IPS-NIHi7 (cell line): ENCODE data around the gene SCYGR1.
A peak's percentile ranks its signal among the peaks of the same experiment; 100 is the strongest.
"Not testable (repeated sequence)": the region's sequence is repeated elsewhere in the genome, so short reads cannot be mapped to it uniquely, and the experiment has no call there.

Experiments
- DNase-seq: peaks from one replicate; pipeline ENCODE4 v3.0.0; 2012; ENCODE audit warnings: mixed read lengths; ENCODE audit errors: extremely low spot score

SCYGR1 gene

DNA sequence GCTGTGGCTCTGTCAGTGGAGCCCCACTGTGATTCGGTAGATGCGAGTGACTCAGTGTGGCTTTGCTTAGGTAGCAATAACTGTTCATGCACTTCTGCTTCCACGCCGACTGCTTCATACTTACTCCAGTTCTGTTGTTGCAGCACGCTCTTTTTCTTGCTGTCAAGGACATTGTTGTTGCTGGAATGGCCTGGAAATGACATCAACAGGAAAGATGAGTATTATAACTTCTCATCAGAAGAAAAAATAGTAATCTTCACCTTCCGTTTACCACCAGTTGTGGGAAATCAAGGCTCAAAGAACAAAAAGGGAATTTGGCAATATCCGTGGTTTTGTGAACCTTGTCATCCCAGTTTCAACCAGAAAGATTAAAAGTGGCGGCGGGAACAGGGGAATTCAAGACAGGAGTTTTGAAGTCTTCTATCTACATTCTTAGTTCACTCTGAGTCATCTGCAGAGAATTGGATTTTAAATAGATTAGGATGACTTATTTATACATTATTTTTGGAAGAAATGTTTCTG is 16.9 kb downstream of the SCYGR1 start:
- DNase-seq, result no peak

DNA sequence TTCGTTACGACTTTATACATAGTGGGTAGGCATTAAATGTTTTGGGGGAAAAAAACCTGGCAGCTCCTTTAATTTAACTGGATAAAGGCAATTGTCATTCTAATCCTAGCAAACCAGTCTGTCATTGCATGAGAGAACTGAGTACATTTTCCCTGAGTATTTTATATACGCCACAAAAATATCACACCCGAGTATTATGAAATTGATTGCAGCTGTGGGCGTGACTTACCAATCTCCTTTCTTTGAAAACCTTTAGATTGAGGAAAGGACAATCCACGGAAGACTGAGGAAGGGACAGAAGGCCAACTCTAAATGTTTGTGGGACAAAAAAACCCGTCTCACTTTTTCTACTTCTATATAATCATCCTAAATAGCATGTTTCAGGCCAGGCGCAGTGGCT is 17.7 kb downstream of the SCYGR1 start:
- DNase-seq, result no peak

- no peak for DNase-seq
Measured at GRCh38 chr2:227368574-227368973, 19.2 kb downstream of the SCYGR1 start.

- DNase-seq, result no peak
Measured at GRCh38 chr2:227367427-227367795, 20.3 kb downstream of the SCYGR1 start.

GRCh38 chr2:227366769-227367426 is 20.9 kb downstream of the SCYGR1 start:
- DNase-seq, result no peak

DNA sequence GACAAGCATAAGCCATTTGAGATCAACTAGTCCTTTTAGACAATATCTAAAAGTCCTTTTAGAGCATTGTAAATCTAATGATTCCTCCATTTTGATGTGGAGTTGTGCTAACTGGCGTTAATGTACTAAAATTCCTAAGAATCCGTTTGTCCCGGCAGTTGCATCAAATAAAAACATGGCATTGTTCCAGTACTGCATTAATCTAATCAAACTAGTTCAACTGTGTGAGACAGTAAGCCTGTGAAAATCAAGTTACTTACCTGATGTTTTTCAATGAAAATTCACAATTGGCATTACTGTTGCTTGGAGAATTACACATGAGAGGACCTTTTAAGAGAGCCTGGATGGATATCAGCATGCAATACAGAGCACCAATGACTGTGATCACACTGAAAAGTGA is 21.9 kb downstream of the SCYGR1 start:
- no peak for DNase-seq

DNA sequence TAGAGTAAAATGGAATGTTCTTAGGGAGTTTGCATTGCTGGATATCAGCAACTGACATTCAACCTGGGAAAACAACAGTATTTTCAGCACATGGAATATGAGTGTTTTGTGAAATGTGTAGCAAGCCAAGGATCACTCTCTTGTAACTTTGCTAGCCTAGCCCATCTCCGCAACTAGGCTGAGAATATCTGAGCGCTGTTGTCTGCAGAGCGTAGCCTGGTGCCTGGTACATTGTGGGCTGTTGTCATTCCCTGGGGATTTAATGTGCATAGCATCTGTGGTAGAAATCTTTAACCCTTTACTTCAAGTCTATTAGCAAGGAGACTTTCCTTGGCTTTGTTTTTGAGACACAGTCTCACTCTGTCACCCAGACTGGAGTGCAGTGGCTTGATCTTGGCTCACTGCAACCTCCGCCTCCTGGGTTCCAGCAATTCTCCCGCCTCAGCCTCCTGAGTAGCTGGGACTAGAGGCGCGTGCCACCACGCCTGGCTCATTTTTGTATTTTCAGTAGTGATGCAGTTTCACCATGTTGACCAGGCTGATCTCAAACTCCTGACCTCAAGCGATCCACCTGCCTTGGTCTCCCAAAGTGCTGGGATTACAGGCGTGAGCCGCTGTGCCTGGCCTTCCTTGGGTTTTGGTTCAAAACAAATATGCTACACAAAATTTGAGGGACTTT is 23.0 kb downstream of the SCYGR1 start:
- not testable (repeated sequence) for DNase-seq

GRCh38 chr2:227363756-227364155 is 24.0 kb downstream of the SCYGR1 start:
- peak; percentile 35 for DNase-seq

- no peak for DNase-seq
Measured at GRCh38 chr2:227360351-227360750, 27.4 kb downstream of the SCYGR1 start.

DNA sequence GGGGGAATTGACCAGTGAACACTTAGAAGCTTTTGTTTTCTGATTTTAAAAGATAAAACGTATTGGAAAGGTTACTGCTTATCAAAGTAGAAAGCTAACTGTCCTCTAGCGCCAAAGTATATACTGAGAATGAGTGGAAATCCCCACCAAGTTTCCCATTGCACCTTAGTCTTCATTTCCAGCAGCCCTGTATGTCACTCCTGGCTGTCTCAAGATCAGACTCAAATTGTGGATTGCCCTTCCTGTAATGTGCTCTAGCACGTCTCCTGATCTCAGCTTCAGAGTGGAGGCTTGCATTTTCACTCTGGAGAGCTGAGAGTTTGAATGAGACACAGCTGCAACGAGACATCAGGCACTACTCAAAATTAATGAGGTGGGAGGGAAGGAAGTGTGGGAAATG is 36.1 kb downstream of the SCYGR1 start:
- no peak for DNase-seq

DNA sequence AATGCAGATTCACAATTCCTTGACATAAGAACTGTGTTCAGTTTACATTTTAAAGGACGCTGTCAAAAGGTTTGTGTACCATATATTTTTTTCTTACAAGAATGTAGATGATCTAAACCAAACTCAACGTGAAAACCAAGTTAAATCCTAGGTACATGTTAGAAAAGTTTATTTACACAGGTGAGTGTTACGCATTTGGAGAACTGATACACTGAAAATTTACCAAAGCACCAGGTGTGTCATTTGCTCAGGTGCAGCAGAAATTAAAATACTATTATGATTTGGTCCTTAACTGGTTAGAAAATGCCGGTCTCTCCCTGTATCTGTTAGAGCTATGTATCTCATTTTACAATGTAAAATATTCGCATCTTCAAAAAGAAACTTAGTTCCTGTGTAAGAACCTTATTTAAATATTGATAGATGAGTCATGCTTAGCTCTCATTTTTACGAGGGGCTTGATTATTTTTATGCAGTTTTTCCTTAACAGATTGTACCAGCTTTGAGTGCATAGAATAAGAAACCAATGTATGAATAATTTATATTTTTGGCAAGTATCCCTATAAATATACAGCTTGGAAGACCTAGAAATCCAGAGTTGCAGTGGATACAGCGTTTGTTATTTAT is 37.6 kb downstream of the SCYGR1 start:
- DNase-seq, result no peak

DNA sequence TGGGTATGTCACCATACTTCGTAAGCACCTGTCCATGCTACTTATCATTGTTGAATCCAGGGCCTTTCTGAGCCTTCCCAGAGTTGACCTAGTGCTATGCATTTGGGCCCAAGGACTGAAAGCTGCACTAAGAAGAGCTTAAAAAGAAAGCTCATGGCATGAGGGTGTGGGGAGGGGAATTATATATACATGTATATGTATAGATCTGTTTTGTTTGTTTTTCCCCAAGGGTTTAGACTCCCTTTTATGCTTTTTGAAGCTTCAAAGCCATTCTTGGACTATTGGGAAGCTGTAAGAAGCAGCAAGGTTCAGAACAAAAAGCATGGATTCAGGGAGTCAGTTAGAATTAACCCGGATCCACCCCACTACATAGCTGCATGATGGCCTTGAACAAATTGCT is 39.4 kb downstream of the SCYGR1 start:
- DNase-seq, result no peak

DNA sequence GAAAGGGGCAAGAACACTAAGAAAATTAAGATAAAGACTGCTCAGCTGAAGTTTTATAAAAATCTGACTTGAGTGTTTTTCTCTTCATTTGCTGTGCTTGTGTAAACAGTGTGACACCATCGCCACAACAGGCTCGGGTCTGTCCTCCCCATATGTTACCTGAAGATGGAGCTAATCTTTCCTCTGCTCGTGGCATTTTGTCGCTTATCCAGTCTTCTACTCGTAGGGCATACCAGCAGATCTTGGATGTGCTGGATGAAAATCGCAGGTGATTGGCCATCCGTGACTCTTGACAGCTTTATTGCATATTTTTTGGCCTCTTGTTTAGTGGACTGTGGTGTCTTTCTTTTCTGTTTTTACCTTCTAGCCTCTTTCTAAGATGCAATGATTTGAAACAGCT is 40.6 kb downstream of the SCYGR1 start:
- DNase-seq, result peak; percentile 18

GRCh38 chr2:227344231-227344630 is 43.5 kb downstream of the SCYGR1 start:
- no peak for DNase-seq

GRCh38 chr2:227341553-227341952 is 46.2 kb downstream of the SCYGR1 start:
- DNase-seq, result no peak

DNA sequence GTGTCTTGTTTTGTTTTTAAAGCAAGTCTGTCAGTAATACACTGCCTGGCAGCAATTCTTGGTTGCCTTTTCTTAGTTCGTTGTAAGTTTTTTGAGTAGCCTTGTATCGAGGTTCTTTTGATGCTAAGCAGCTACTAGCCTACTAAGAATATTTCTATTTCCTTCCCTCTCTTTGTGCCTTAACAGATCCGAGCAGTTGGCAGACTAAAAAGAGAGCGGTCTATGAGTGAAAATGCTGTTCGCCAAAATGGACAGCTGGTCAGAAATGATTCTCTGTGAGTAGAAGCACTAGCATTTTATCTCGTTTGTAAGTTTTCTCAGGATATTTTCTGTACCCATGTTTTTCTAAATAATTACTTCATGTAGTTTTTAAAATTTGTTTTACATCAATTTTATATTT is 47.6 kb downstream of the SCYGR1 start:
- no peak for DNase-seq

DNA sequence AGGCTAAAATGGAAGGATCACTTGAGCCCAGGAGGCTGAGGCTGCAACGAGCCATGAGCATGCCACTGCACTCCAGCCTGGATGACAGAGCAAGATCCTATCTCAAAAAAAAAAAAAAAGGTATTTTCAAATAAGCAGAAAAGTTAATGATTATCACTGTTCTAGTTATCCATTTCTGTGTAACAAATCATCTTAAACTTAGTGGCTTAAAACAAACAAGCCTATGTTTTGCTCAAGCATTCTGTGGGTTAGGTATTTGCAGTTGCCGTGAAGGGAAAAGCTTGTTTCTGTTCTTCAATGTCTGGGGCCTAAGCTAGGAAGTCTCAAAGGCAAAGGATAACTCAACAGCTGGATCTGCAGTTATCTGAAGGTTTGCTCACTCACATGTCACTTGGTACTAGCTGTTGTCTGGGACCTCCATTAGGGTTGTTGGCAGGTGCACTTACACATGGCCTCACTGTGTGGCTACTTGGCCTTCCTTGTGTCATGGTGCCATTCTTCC is 48.6 kb downstream of the SCYGR1 start:
- no peak for DNase-seq
